Measurements from ENCODE around the gene FRMPD4. TPM values are rescaled to one million over a fixed set of nuclear protein-coding genes. Genes with fewer than 3 reads are reported as not detected.

The FRMPD4 gene
- total RNA-seq, 1 donor from 2014 or later, result 0.07 TPM

DNA sequence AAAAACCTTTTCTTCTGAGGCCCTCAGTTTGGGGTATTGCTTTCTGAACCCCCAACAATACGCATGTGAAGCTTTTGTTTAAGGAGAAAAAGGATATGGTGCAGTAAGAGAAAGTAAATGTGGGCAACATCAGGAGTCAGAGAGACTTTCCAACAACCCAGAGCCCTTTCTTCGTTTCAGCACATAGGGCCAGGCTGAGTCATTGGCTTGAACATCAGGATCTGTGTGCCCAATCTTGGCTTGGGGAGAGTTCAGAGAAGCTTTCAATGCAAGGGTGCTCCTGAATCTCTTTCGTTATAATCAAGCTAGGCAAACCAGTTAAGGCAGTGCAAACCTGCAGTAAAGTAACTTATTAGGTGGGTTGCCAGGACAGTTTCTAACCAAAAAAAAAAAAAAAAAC is 191.2 kb downstream of the FRMPD4 start:
- Mint-ChIP-seq H3K36me3 (ENCODE audit: low read depth) (no peaks in the 10 kb centered on the region), H3K4me3 (no peak overlapping the region), H3K27me3 (ENCODE audit: low read depth) (no peaks in the 10 kb centered on the region), H3K9me3 (peaks cover 7% of the 10 kb centered on the region), H3K27ac (ENCODE audit: unreplicated experiment) (no peak overlapping the region), H3K4me1 (no peaks in the 10 kb centered on the region)
- TF ChIP-seq, protein P1, sequence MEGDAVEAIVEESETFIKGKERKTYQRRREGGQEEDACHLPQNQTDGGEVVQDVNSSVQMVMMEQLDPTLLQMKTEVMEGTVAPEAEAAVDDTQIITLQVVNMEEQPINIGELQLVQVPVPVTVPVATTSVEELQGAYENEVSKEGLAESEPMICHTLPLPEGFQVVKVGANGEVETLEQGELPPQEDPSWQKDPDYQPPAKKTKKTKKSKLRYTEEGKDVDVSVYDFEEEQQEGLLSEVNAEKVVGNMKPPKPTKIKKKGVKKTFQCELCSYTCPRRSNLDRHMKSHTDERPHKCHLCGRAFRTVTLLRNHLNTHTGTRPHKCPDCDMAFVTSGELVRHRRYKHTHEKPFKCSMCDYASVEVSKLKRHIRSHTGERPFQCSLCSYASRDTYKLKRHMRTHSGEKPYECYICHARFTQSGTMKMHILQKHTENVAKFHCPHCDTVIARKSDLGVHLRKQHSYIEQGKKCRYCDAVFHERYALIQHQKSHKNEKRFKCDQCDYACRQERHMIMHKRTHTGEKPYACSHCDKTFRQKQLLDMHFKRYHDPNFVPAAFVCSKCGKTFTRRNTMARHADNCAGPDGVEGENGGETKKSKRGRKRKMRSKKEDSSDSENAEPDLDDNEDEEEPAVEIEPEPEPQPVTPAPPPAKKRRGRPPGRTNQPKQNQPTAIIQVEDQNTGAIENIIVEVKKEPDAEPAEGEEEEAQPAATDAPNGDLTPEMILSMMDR (conservative IDR thresholded peaks at IDR 0.05), result no peak
- no peak for DNase-seq (ENCODE audit: low read depth, low spot score)

DNA sequence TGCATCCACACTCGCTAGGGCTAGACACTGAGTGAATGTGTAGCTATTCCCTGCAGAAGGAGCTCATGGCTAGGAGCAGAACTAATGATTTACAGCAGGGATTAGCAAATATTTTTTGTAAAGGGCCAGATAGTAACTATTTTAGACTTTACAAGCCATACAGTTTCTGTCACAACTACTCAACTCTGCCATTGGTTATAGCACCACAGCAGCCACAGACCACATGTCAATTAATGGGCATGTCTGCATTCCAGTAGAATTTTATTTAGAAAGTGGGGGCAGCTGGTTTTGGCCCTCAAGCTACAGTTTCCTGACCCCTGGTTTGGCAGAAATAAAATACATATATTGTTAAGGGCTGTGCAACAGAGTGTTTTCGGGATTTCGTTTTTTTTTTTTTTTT is 192.6 kb downstream of the FRMPD4 start:
- no peak overlapping the region for H3K4me3 Mint-ChIP-seq
- H3K4me1 Mint-ChIP-seq, result no peaks in the 10 kb centered on the region
- no peak overlapping the region for H3K27ac Mint-ChIP-seq (ENCODE audit: unreplicated experiment)
- H3K36me3 Mint-ChIP-seq (ENCODE audit: low read depth), result no peaks in the 10 kb centered on the region
- TF ChIP-seq, protein P1 (conservative IDR thresholded peaks at IDR 0.05), result no peak
- no peaks in the 10 kb centered on the region for H3K27me3 Mint-ChIP-seq (ENCODE audit: low read depth)
- peaks cover 11% of the 10 kb centered on the region for H3K9me3 Mint-ChIP-seq
- DNase-seq (ENCODE audit: low read depth, low spot score), result no peak

DNA sequence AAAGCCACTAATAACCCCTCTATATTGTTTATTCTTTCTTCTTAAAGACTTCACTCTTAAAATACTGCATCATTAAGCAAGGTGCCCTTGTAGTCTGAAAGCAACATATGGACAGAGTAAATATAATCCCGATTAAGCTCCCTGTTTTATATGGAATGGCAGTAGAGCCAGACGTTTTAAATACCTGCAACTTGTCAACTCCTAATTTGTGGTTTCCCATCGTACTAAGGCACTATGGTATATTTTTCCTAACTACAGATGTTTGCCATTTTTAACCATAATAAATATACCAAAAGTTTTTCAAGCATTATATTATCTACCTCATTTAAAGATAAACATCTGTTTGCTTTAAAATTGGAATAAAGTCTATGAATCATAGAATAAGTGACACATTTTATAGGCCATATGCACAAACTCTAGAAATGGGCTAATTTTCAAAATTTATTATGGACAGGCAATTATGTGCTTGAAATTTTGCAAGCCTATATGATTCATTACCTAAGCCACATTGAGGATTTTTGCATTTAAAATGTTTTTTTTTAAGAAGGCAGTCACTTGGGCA is 194.6 kb downstream of the FRMPD4 start:
- no peaks in the 10 kb centered on the region for H3K4me1 Mint-ChIP-seq
- H3K27ac Mint-ChIP-seq (ENCODE audit: unreplicated experiment), result no peak overlapping the region
- peaks cover 8% of the 10 kb centered on the region for H3K9me3 Mint-ChIP-seq
- H3K4me3 Mint-ChIP-seq, result no peak overlapping the region
- H3K27me3 Mint-ChIP-seq (ENCODE audit: low read depth), result no peaks in the 10 kb centered on the region
- TF ChIP-seq, protein P1 (conservative IDR thresholded peaks at IDR 0.05), result no peak
- H3K36me3 Mint-ChIP-seq (ENCODE audit: low read depth), result no peaks in the 10 kb centered on the region
- no peak for DNase-seq (ENCODE audit: low read depth, low spot score)

DNA sequence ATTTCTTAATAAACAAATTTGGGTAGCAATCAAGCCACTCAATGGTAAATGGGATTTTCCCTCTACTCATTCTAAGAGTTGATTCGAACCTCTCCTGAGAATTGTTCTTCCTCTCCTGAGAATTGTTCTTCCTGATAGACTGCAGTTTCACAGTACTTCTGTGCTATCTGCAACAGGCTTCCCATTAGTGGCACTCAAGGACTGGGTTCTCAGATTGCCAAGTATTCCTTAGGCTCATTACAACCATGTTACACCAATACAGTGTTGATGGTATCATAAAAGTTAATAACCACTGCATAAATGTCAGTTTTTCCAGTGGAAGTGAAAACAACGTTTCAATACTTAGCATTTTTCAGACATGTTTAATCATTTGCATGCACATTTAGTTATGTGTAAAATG is 201.6 kb downstream of the FRMPD4 start:
- Mint-ChIP-seq H3K4me3 (no peak overlapping the region), H3K9me3 (peaks cover 10% of the 10 kb centered on the region), H3K27ac (ENCODE audit: unreplicated experiment) (no peak overlapping the region), H3K27me3 (ENCODE audit: low read depth) (no peaks in the 10 kb centered on the region), H3K36me3 (ENCODE audit: low read depth) (no peaks in the 10 kb centered on the region), H3K4me1 (no peaks in the 10 kb centered on the region)
- TF ChIP-seq, protein P1 (conservative IDR thresholded peaks at IDR 0.05), result no peak
- DNase-seq (ENCODE audit: low read depth, low spot score), result no peak

DNA sequence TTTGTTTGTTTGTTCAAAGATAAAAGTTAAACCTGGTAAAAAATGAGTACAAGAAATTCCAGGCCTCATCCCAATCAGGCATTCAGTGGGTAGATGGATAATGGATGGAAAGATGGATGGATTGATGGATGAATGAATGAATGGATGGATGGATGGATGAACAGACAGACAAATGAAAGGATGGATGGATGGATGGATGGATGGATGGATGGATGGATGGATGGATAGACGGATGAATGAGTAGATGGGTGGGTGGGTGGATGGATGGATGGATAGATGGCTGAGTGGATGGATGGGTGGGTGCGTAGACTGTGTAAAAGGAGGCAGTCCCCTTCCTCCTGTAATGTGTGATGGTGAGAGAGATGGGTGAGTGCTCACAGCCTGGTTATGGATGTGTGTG is 206.7 kb downstream of the FRMPD4 start:
- H3K27ac Mint-ChIP-seq (ENCODE audit: unreplicated experiment), result no peak overlapping the region
- H3K4me1 Mint-ChIP-seq, result no peaks in the 10 kb centered on the region
- peaks cover 2% of the 10 kb centered on the region for H3K36me3 Mint-ChIP-seq (ENCODE audit: low read depth)
- H3K27me3 Mint-ChIP-seq (ENCODE audit: low read depth), result peaks cover 7% of the 10 kb centered on the region
- DNase-seq (ENCODE audit: low read depth, low spot score), result no peak
- TF ChIP-seq, protein P1 (conservative IDR thresholded peaks at IDR 0.05), result no peak
- H3K9me3 Mint-ChIP-seq, result peaks cover 7% of the 10 kb centered on the region
- no peak overlapping the region for H3K4me3 Mint-ChIP-seq
